GM12873 (cell line): ENCODE measurements around the gene CA11.

ENCODE experiments used
- CTCF ChIP-seq: IDR thresholded peaks from 2 replicates; pipeline ENCODE4 v1.5.1; 2012; ENCODE audit warnings: low read depth, mild to moderate bottlenecking, moderate library complexity, low read length, control low read depth; ENCODE audit not compliant: insufficient read depth; ENCODE audit errors: missing control alignments

The CA11 gene

DNA sequence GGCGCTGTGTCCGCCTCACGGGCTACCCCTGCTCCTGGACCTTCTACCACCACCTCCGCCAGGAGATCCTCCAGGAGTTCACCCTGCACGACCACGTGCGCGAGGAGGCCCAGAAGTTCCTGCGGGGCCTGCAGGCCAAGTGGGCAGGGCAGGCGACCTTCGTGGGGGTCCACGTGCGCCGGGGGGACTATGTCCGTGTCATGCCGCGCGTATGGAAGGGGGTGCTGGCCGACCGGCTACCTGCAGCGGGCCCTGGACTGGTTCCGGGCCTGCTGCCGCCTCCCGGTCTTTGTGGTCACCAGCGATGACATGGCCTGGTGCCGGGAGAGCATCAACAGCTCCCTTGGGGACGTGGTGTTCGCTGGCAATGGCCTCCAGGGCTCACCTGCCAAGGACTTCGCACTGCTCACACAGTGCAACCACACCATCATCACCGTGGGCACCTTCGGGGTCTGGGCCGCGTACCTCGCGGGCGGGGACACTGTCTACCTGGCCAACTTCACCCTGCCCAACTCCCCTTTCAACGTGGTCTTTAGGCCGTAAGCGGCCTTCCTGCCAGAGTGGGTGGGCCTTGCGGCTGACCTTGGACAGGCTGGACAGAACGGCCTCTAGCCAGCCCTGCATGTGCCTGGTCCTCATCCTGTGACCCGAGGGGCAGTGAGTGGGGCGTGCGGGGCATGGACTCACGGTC, 34.6 kb upstream of the CA11 start:
- no peak for TF ChIP-seq CTCF

- no peak for TF ChIP-seq CTCF
Observed at GRCh38 chr19:48678201-48678600, 32.2 kb upstream of the CA11 start.

DNA sequence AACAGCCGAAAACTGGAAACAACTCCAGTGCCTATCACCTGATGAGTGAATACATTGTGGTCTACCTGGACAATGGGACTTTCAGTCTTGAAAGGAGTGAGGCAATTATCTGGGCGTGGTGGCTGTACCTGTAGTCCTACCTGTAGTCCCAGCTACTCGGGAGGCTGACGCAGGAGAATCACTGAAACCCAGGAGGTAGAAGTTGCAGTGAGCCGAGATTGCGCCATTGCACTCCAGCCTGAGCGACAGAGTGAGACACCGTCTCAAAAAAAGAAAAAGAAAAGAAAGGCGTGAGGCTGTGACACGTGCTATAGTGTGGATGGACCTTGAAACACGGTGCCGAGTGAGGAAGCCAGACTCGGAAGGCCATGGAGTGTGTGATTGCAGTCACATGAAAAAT, 30.9 kb upstream of the CA11 start:
- TF ChIP-seq CTCF, result no peak

DNA sequence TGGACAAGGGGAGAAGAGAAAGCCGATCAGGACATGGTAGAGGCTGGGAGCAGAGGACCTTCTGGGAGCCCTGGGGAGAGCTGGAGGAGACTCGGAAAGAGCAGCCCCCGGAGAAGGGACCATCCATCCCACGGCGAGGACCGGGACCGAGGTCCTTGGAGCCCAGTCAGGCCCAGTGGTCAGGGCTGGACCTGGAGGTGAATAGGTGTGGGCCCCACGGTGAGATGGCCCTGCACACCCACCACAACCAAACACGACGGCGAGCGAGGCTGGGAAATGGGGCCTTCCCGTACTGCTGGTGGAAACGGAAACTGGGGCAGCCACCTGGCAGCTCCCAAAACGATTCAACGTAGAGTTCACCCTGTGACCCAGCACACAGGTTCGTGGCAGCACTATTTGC, 30.5 kb upstream of the CA11 start:
- no peak for TF ChIP-seq CTCF

DNA sequence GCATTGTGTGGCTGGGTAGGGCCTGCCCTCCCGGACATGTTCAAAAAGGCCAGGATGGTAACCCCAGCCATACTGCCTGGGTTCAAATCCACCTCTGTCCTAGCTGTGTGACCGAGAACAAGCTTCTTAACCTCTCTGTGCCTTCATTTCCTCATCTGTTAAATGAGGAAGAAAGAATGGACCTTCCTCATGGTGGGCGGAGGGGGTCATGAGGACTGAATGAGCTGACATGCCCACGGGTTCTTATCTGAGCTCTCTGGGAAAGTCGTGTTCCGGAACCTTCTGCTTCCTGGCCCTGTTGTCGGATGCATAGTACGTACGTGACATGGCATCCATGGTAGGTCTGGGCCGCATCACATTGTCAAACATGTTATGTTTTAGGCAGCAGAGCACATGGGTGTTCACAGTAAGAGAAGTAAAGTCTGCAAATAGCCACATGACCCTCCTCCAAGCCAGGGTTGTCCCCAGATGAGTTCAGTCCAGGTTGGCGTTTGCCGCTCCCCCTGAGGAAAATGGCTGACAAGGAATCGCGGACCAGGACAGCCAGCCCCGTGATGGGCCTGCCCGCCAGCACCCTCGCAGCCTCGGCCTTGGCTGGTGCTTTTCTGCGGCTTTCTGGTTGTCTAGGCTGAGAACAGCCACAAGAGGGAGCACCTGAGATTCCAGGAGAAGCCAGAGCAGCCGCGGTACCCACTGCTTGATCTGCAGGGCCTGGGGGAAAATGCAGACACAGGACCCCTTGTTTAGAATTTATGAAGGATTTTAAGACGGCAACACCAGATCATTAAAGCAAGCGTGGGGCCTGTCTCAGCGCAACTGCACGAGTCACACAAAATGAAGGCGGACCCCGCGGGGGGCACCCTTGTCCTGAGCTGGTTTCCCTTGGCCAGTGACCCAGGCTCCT, 29.2 kb upstream of the CA11 start:
- TF ChIP-seq CTCF, result peak; percentile 88

DNA sequence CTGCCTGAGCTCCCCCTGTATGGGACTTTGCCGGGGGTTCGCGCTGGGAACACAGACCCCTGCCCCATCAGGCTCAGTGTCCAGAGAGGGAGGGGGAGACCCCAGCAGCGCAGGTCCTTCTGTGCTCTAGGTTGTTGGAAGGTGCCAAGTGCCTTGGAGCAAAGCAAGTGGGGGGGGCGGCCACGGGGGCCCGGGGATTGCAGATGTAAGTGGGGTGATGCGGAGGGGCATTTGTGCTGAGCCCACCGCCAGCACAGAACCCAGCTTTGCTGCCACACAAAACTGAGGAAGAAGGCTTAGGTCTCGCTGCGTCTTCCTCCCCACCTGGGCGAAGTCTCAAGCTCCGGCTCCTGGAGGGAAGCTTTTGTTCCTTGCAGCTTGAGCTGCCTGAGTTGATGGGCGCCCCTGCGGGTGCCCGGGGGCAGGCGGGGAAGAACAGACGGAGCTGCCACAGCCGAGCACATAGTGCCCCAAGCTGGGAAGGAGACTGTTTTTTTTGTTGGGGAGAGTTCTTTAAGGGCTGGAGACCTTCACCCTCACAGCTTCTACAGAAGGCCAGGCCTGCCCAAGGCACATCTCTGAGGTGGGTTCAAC, 28.3 kb upstream of the CA11 start:
- no peak for TF ChIP-seq CTCF
